Type B pancreatic cell (in vitro differentiated cells): ENCODE data around the gene C1QTNF9. TPM values are rescaled to one million over a fixed set of nuclear protein-coding genes. Genes with fewer than 3 reads are reported as not detected.

Experiments
- DNase-seq: peaks from one replicate; pipeline ENCODE4 v3.0.0; 2021; ENCODE audit warnings: mixed read lengths; ENCODE audit not compliant: unreplicated experiment; ENCODE audit errors: extremely low spot score
- H3K27ac Mint-ChIP-seq: 2 replicates; pipeline ENCODE4 v1.8.0; 2021; ENCODE audit warnings: mild to moderate bottlenecking, mixed read lengths
- H3K27me3 Mint-ChIP-seq: 2 replicates; pipeline ENCODE4 v1.8.0; 2021; ENCODE audit warnings: mixed read lengths
- H3K36me3 Mint-ChIP-seq: 2 replicates; pipeline ENCODE4 v1.8.0; 2021; ENCODE audit warnings: mixed read lengths
- H3K4me1 Mint-ChIP-seq: one replicate; pipeline ENCODE4 v1.8.0; 2021; ENCODE audit warnings: mixed read lengths; ENCODE audit not compliant: unreplicated experiment
- H3K4me3 Mint-ChIP-seq: 2 replicates; pipeline ENCODE4 v1.8.0; 2021; ENCODE audit warnings: mild to moderate bottlenecking, mixed read lengths
- H3K9me3 Mint-ChIP-seq: 2 replicates; pipeline ENCODE4 v1.8.0; 2021; ENCODE audit warnings: mixed read lengths
- total RNA-seq: library from RNA; stranded (reverse); gene quantifications from 2 replicates; pipeline ENCODE4 v1.2.1, GENCODE V29; 2021; ENCODE audit warnings: low replicate concordance
- TF ChIP-seq, protein P1 (sequence below): fragments of 200-600 bp; sonication (generic); conservative IDR thresholded peaks from 2 replicates; pipeline ENCODE4 v1.5.0; 2021; ENCODE audit warnings: antibody characterized with exemption, mild to moderate bottlenecking

Gene C1QTNF9
- total RNA-seq, 1 donor from 2014 or later = not detected

DNA sequence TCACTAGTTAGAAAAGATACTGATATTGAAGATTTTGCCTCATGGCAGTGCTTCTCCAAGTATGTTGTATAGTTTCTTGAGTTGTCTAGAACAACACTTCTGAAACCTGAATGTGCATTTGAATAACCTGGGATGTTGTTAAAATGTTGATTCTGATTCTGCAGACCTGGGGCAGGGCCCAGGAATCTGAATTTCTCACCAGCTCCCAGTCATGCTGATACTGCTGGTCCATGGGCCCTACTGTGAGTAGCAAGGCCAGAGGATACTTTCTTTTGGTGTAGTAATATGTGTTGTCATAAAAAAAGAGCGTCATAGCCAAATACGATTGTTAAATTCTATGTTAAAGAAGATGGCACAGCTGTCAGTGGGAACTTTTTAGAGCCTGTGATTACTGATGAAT lies 41.6 kb upstream of the C1QTNF9 start:
- TF ChIP-seq, protein P1, sequence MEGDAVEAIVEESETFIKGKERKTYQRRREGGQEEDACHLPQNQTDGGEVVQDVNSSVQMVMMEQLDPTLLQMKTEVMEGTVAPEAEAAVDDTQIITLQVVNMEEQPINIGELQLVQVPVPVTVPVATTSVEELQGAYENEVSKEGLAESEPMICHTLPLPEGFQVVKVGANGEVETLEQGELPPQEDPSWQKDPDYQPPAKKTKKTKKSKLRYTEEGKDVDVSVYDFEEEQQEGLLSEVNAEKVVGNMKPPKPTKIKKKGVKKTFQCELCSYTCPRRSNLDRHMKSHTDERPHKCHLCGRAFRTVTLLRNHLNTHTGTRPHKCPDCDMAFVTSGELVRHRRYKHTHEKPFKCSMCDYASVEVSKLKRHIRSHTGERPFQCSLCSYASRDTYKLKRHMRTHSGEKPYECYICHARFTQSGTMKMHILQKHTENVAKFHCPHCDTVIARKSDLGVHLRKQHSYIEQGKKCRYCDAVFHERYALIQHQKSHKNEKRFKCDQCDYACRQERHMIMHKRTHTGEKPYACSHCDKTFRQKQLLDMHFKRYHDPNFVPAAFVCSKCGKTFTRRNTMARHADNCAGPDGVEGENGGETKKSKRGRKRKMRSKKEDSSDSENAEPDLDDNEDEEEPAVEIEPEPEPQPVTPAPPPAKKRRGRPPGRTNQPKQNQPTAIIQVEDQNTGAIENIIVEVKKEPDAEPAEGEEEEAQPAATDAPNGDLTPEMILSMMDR = no peak
- H3K4me1 Mint-ChIP-seq = peaks cover 17% of the 10 kb centered on the region
- H3K4me3 Mint-ChIP-seq = no peak overlapping the region
- H3K9me3 Mint-ChIP-seq = no peaks in the 10 kb centered on the region
- no peak overlapping the region for H3K27ac Mint-ChIP-seq
- H3K27me3 Mint-ChIP-seq = no peaks in the 10 kb centered on the region
- DNase-seq = no peak
- no peaks in the 10 kb centered on the region for H3K36me3 Mint-ChIP-seq

DNA sequence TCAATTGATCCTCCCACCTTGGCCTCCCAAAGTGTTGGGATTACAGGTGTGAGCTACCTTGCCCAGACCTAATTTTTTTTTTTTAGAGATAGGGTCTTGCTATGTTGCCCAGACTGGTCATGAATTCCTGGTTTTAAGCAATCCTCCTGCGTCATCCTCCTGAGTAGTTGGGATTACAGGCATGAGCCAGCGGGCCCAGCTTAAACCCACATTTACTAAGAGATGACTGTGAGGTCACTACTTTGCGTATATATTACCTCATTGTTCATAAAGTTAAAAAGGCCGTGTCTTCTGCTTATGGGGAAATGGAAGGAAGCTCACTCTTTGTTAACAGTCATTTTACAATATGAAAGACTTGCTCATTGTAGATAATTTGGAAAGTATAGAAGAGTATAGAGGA lies 39.6 kb upstream of the C1QTNF9 start:
- Mint-ChIP-seq H3K36me3 (no peaks in the 10 kb centered on the region), H3K9me3 (no peaks in the 10 kb centered on the region), H3K27me3 (no peaks in the 10 kb centered on the region), H3K27ac (no peak overlapping the region), H3K4me3 (no peak overlapping the region), H3K4me1 (peaks cover 20% of the 10 kb centered on the region)
- TF ChIP-seq, protein P1 = no peak
- no peak for DNase-seq

DNA sequence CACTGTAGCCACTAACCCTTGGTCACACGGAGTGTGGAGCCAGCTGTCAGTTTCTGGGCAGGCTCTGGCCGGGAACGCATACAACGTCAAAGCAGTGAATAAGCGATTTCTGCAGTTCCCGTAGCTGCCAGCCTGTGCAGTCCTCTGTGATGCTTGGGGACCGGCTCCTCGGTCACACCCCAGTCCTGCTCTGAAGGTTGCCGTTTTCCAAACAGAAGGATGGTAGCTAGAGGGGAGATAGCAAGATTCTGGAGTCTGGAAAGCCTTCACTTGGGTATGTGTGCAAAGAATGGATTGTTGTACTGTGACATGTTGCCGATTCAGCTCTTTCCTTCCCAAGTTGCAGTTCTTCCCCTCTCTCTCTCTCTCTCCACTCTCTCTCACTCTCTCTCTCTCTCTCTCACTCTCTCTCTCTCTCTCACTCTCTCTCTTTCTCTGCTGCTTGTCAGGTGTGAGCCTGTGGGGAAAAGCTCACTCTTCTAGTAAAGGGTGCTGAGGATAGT lies 38.7 kb upstream of the C1QTNF9 start:
- H3K4me3 Mint-ChIP-seq = peak overlapping the region; percentile 61
- no peaks in the 10 kb centered on the region for H3K9me3 Mint-ChIP-seq
- no peaks in the 10 kb centered on the region for H3K27me3 Mint-ChIP-seq
- peak overlapping the region; percentile 79 for H3K27ac Mint-ChIP-seq
- H3K4me1 Mint-ChIP-seq = peaks cover 23% of the 10 kb centered on the region
- DNase-seq = no peak
- no peaks in the 10 kb centered on the region for H3K36me3 Mint-ChIP-seq
- TF ChIP-seq, protein P1 = no peak

DNA sequence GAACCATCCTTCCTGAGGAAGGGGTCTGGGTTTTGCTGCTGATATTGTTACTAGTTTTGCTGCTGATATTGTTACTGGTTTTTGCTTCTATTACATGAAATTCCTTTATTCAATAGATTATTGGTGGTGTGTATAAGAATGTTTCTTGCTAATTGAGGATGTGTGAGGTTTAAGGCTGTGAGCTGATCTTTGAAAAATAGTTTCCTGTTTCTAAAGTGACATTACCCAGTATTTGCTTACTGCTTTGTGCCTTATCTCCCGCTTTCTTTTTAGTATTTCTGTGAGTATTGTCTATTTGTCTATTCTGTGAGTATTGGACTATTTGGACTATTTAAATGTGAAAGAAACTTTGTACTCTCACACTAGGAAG lies 38.2 kb upstream of the C1QTNF9 start:
- Mint-ChIP-seq H3K4me1 (peaks cover 23% of the 10 kb centered on the region), H3K9me3 (no peaks in the 10 kb centered on the region)
- DNase-seq = no peak

DNA sequence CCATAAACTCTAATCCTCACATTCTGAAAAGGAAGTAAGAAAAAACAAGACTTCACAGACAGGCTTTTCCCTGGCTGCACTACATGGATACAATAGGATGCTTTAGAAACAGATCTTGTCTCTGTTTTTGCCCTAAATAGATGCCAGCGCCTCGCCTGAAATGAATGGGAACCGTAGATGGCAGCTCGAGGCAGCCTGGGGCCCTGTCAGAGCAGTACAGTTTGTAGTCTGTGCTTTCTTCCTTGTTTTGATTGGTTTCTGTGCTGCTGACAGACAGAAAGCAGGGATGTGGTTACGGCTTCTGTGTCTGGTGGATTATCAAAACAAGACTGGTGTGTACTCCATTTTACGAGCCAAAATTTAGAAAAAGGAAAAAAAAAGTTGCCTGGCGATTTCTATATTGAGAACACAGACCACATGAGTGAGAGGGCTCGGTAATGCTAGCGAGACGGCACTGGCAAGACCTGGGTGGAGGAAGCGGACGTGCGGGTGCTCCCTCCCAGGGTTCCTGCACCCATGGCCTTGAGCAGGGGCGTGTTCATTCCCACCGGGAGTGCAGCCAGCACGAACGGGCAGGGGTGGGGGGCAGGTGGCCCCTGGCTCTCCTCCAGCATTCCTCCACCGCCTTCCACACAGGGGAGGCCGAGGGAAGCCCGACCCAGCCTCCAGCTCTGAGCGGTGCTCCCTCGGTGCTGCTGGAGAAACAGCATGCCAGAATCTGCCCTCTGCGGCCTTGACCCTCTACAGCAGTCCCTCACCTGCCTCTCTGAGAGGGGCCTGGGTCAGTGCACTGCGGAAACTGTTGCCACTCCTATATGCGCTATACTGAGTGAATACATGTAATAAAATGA lies 37.6 kb upstream of the C1QTNF9 start:
- no peak for DNase-seq
- Mint-ChIP-seq H3K27ac (peak overlapping the region; percentile 79), H3K36me3 (no peaks in the 10 kb centered on the region), H3K4me1 (peaks cover 23% of the 10 kb centered on the region), H3K9me3 (no peaks in the 10 kb centered on the region), H3K27me3 (no peaks in the 10 kb centered on the region), H3K4me3 (peak overlapping the region; percentile 42)
- TF ChIP-seq, protein P1 = no peak

More for the DNA sequence above, 38.2 kb upstream of the C1QTNF9 start:
- Mint-ChIP-seq H3K4me3 (peak overlapping the region; percentile 61), H3K27ac (peak overlapping the region; percentile 79), H3K36me3 (no peaks in the 10 kb centered on the region), H3K27me3 (no peaks in the 10 kb centered on the region)
- TF ChIP-seq, protein P1 = no peak
